ENCODE results near the gene UBE2Z.
"Not testable (repeated sequence)": the region's sequence is repeated elsewhere in the genome, so short reads cannot be mapped to it uniquely, and the experiment has no call there.

Gene UBE2Z

GRCh38 chr17:48908047-48908843 lies at the start of gene UBE2Z:
Gene UBE2Z (plus strand): TSS chr17:48908407. CDS start chr17:48908504, 97 bp downstream.
- DNase-seq = peak; percentile 41

- DNase-seq = no peak
These were observed 48.2 kb upstream of the UBE2Z start for GRCh38 chr17:48860034-48860433.

- no peak for DNase-seq
These were observed 47.8 kb upstream of the UBE2Z start for GRCh38 chr17:48860456-48860855.

DNA sequence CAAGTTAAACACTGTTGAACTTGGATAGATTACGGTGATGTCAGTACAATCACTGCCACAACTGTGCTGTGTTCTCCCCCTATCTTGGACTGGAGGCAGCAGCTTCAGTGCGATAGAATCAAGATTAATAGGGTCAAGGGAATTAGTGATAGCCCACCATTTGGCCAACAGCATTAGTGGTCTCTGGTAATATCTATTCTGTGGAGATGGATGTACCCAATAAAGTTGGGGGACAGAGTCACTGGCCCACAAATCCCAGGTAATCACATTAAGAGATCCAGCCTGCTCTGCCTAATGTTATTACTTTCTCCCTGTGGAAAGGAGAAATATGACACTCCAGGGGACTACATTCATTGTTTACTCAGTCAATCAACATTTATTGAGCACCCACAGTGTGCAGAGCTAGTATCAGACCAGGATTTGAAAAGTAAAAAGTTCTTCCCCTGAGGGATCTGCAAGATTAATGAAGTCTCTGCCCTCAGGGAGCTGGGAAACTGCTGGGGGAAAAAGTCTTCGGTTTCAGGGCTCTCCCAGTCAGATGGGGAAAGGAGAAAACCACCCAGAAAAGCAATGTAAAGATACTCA lies 39.2 kb upstream of the UBE2Z start:
- no peak for DNase-seq

DNA sequence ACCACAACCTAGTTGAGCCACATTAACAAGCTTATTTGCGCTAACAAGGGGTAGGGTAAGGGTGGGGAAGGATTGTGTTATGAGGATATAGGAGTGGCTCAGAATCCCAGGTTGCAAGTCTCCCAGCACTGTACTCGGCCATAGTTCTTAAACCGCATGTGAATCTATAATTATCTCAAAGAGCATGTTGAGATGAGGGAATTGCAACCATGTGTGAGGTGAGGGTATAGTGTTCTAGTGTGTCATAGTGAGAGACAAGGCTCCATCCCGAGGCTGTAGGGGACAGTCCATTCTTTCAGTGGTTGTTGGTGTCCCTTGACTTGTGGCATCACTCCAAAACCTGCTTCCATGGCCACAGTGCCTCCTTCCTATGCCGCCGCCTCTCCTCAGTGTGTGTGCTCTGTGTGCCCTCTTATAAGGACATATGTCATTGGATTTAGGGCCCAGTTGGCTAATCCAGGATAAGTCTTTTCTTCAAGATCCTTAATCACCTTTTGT lies 38.3 kb upstream of the UBE2Z start:
- no peak for DNase-seq

GRCh38 chr17:48871035-48871550 lies 37.1 kb upstream of the UBE2Z start:
- no peak for DNase-seq

GRCh38 chr17:48871551-48872351 lies 36.5 kb upstream of the UBE2Z start:
- DNase-seq = no peak

GRCh38 chr17:48872409-48872808 lies 35.8 kb upstream of the UBE2Z start:
- DNase-seq = not testable (repeated sequence)

GRCh38 chr17:48873209-48873608 lies 35.0 kb upstream of the UBE2Z start:
- DNase-seq = no peak

DNA sequence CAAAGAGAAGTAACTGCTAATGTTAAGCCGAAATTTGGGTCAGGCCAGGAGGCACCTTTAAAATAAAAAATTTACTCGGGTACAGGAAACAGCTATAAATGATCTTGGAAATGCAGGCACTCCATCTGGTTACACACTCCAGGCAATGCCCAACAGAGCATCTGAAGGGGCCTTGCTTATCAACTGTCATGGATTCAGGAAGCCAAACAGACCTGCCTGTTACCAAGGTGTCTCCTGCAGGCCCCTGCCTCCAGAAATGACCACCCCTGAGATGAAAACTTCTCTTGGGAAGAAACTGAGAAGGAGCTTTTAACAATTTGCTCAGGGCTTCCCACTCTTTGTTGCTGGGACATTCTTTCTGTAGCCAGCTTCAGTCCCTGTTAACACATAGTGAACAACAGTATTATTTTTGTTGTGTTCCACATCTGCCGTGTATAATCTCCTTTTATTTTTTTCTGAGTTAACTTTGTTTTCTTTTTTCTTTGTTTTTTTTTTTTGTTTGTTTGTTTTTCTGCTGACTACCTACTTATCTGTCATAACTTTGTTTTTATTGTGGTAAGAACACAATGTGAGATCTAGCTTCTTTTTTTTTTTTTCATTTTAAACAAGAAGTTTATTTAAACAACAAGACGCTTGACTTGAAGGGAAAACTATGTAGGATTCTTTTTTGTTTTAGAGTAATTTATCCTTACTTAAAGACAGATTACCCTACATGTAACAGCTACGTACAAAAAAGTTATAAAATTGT lies 34.3 kb upstream of the UBE2Z start:
- DNase-seq = no peak

GRCh38 chr17:48878920-48879898 lies 29.0 kb upstream of the UBE2Z start:
- peak; percentile 56 for DNase-seq

GRCh38 chr17:48882272-48882671 lies 25.9 kb upstream of the UBE2Z start:
- DNase-seq = no peak

GRCh38 chr17:48883171-48883570 lies 25.0 kb upstream of the UBE2Z start:
- DNase-seq = peak; percentile 15

DNA sequence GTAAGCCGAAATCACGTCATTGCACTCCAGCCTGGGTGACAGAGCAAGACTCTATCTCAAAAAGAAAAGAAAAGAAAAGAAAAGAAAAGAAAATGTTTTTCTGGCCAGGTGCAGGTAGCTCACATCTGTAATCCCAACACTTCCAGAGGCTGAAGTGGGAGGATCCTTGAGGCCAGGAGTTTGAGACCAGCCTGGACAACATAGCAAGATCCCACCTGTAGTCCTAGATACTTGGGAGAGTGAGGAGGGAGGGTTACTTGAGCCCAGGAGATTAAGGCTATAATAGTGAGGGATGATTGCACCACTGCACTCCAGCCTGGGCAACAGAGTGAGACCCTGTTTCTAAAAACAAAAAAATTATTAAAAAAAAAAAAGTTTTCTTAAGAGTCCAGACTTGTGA lies 18.1 kb upstream of the UBE2Z start:
- DNase-seq = no peak

DNA sequence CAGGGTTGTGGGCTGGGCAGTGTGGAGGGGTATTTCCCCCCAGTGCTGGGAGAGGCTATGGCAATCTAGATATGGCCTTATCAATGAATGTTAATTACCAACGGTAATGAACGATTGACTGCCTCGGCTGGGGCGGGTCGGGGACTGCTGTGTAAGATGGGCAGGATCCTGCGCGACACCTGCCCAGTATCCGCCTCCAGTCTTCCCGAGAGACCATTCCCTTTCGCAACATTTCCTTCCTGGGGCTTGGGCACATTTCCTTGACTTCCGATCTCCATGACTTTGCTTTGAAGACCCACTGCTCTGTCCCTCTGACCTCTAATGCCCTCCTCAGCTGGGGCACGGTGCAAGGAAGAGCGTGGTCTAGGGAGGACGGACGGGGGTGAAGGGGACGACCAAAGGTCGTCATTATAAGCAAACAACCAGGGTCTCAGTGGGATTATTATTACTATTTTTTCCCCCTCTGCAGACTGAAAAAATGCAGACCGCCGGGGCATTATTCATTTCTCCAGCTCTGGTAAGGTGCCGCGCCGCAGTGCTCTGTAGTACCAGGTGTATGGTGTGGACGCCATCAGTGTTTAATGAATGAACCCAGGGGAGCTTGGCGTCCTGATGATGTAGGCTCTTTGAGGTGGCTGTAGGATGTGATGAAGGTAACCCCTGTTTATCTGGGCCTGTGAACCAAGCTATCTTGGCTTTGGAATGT lies 15.1 kb upstream of the UBE2Z start:
- no peak for DNase-seq

- DNase-seq = no peak
These were observed 14.3 kb upstream of the UBE2Z start for GRCh38 chr17:48893646-48894508.

- no peak for DNase-seq
These were observed 13.3 kb upstream of the UBE2Z start for GRCh38 chr17:48894886-48895285.

- DNase-seq = no peak
These were observed 7.0 kb upstream of the UBE2Z start for GRCh38 chr17:48901241-48901640.

GRCh38 chr17:48903401-48903800 lies 4.8 kb upstream of the UBE2Z start:
- no peak for DNase-seq

DNA sequence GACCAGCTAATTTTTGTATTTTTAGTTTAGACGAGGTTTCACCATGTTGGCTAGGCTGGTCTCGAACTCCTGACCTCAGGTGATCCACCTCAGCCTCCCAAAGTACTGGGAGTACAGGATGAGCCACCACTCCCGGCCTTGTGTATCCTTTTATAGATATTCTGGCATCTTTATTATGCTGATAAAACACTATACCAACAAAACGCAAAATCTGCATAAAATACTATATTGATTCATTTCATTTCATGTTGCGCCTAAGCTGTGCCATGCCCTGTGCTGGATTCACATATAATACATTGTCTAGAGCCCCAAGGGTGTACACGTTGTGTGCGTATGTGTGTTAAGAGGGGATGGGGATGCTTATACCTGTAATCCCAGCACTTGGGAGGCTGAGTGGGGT lies 3.8 kb upstream of the UBE2Z start:
- no peak for DNase-seq

Data from kidney glomerular epithelial cell (primary cell).